Neuron (in vitro differentiated cells): Measurements from ENCODE around the gene PGPEP1.
"Not testable (repeated sequence)": the region's sequence is repeated elsewhere in the genome, so short reads cannot be mapped to it uniquely, and the experiment has no call there.

Experiments
- H2AFZ ChIP-seq: one replicate; pipeline ENCODE4 v1.6.1; 2013; ENCODE audit warnings: low read depth, mild to moderate bottlenecking, inconsistent platforms, low read length, moderate library complexity
- H3K27me3 ChIP-seq: one replicate; pipeline ENCODE4 v1.6.1; 2013; ENCODE audit warnings: low read length; ENCODE audit not compliant: insufficient read depth
- H3K36me3 ChIP-seq: one replicate; pipeline ENCODE4 v1.6.1; 2013; ENCODE audit warnings: low read length; ENCODE audit not compliant: insufficient read depth
- H3K4me1 ChIP-seq: one replicate; pipeline ENCODE4 v1.6.1; 2013; ENCODE audit warnings: low read length; ENCODE audit not compliant: insufficient read depth
- H3K4me3 ChIP-seq: 2 replicates; pipeline ENCODE4 v1.5.1; 2013; ENCODE audit warnings: mild to moderate bottlenecking, low read length, moderate library complexity
- H3K9me3 ChIP-seq: one replicate; pipeline ENCODE4 v1.6.1; 2013; ENCODE audit warnings: low read length

The PGPEP1 gene

DNA sequence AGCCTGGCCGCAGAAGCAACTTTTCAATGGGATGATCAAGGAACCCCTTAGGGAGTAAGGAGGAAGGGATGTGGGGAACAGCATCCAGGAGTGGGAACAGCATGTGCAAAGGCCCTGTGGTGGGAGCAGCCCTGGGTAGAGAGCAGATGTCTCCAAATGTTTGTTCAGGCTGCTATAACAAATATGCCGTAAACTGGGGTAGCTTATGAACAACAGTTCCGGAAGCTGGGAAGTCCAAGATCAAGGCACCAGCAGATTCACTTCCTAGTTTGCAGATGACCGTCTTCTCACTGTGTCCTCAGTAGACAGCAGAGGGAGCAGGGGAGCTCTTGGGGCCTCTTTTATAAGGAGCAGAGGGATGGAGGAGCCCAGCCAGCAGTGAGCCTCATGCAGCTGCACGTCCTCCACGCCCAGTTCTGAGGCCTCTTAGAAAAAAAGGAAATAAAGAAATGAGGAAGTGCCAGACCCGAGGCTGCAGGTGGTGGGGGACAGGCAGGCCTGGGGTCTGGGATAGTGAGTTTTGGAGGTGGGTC is 61.2 kb downstream of the PGPEP1 start:
- Histone ChIP-seq H3K36me3 (no peaks in the 10 kb centered on the region), H3K27me3 (peaks cover 3% of the 10 kb centered on the region), H3K9me3 (no peaks in the 10 kb centered on the region), H3K4me3 (no peak overlapping the region), H2AFZ (no peak overlapping the region), H3K4me1 (peaks cover 7% of the 10 kb centered on the region)

DNA sequence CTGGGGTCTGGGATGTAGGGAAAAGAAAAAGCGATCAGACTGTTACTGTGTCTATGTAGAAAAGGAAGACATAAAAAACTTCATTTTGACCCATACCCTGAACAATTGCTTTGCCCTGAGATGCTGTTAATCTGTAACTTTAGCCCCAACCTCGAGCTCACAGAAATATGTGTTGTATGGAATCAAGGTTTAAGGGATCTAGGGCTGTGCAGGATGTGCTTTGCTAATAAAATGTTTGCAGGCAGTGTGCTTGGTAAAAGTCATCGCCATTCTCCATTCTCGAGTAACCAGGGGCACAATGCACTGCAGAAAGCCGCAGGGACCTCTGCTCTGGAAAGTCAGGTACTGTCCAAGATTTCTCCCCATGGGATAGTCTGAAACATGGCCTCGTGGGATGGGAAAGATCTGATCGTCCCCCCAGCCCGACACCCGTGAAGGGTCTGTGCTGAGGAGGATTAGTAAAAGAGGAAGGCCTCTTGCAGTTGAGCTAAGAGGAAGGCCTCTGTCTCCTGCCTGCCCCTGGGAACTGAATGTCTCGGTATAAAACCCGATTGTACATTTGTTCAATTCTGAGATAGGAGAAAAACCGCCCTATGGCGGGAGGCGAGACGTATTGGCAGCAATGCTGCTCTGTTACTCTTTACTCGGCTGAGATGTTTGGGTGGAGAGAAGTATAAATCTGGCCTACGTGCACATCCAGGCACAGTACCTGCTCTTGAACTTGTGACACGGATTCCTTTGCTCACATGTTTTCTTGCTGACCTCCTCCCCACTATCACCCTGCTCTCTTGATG is 62.3 kb downstream of the PGPEP1 start:
- H3K4me3 ChIP-seq, H3K4me1 ChIP-seq, H3K27me3 ChIP-seq, H3K9me3 ChIP-seq, H2AFZ ChIP-seq, H3K36me3 ChIP-seq: not testable (repeated sequence)

DNA sequence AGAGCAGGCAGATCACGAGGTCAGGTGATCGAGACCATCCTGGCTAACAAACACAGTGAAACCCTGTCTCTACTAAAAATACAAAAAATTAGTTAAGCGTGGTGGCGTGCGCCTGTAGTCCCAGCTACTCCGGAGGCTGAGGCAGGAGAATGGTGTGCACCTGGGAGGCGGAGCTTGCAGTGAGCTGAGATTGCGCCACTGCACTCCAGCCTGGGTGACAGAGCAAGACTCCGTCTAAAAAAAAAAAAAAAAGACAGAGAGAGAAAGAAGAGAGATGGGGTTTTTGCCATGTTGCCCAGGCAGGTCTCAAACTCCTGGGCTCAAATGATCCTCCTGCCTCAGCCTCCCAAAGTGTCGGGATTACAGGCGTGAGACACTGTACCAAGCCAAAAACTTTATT is 65.4 kb downstream of the PGPEP1 start:
- H3K27me3 ChIP-seq, result not testable (repeated sequence)

DNA sequence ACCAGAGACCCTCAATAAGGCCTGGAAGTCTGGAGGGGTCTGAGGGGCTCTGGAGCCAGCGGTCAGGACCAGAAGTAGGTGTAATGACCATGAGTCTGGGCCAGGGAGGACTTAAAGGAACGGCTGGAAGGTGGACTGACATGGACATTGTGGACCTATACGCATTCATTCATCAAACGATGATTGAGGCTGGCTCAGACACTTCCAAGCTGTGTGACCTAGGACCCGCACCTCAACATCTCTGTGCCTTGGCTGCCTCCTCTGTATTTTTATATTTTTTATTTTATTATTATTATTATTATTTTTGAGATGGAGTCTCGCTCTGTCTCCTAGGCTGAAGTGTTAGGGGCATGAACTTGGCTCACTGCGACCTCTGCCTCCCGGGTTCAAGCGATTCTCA is 66.4 kb downstream of the PGPEP1 start:
- H3K27me3 ChIP-seq, result no peaks in the 10 kb centered on the region
- peaks cover 3% of the 10 kb centered on the region for H3K4me1 ChIP-seq
- no peaks in the 10 kb centered on the region for H3K36me3 ChIP-seq
- no peak overlapping the region for H2AFZ ChIP-seq
- H3K9me3 ChIP-seq, result no peaks in the 10 kb centered on the region
- H3K4me3 ChIP-seq, result no peak overlapping the region

More for the DNA sequence above, 65.4 kb downstream of the PGPEP1 start:
- not testable (repeated sequence) for H3K36me3 ChIP-seq, H2AFZ ChIP-seq, H3K4me1 ChIP-seq, H3K4me3 ChIP-seq, H3K9me3 ChIP-seq

DNA sequence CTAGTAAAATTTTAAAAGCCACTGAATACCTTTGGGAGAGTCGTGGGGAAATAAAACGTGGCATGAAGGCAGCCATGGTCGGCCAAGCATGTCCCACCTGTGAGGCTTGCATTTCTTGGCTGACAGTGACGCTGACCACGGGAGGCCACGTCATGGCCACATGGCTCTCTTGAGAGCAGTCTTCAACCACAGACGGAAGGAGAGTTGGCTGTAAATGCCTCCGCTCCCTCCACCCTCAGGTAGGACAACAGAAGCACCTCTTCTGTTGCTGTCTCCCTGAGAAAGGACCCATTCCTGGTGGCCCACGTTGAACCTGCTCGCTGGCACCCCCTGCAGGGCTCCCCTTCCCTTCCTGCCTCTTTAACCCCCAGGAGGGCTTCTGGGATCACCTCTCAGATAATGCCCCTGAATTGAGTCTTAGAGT is 67.7 kb downstream of the PGPEP1 start:
- peaks cover 3% of the 10 kb centered on the region for H3K4me1 ChIP-seq
- H3K27me3 ChIP-seq, result no peaks in the 10 kb centered on the region
- no peak overlapping the region for H3K4me3 ChIP-seq
- no peak overlapping the region for H2AFZ ChIP-seq
- no peaks in the 10 kb centered on the region for H3K36me3 ChIP-seq
- H3K9me3 ChIP-seq, result no peaks in the 10 kb centered on the region

DNA sequence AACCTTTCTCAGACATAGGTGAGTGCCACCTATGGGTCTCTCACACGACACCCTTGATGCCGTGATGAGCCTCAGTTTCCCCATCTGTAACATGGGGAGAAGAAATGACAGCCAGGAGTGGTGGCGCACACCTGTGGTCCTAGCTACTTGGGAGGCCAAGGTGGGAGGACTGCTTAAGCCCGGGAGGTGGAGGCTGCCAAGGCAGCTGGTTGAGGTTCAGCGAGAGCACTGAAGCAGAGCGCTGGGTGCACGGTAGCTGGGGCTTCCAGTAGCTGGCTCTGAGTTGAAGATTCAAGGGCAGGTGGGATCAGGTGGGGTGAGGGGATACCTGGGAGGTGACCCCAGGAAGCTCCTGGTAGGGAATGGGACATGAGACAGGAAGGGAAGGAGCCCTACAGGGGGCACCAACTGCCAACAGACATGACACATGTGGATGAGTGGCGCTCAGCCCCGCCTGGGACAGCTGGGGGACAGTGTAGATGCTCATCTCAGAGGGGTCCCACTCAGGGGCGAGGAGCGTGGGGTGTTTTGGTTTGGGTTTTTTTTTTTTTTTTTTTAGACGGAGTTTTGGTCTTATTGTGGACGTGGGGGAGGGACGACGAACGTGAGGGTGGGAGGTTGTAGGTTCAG is 72.3 kb downstream of the PGPEP1 start:
- Histone ChIP-seq H3K9me3 (no peaks in the 10 kb centered on the region), H3K36me3 (no peaks in the 10 kb centered on the region), H2AFZ (no peak overlapping the region), H3K4me3 (no peak overlapping the region), H3K4me1 (peaks cover 33% of the 10 kb centered on the region), H3K27me3 (no peaks in the 10 kb centered on the region)

DNA sequence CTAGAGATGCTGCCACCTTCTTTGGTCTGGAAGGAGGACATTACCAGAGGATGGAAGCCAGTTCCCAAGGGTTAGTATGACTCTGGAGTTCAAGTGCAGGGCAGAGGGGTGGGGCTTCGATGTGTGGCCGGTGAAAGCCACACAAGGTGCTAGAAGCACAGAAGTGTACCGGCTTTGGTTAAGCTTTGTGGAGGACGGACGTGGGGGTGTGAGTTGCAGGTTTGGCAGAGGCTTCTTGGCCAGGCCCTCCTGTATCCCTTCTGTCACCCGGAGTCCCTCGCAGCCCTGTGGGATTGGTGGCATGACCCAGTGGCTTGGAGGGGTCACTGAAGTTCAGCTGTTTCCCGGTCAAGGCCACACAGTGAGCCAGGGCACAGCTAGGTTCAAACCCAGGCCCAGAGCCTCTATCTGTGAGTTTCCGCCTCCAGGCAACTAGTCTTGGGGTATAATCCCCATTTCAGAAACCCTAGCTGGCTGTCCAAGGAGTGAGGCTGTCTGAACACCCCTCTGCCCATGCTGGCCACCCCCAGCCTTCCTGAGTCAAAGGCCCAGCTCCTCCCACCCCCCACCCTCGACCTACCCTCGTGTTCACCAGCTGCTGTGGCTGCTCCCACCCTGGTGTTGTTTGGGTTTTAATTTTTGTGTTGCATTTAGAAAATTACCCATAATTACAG is 74.2 kb downstream of the PGPEP1 start:
- Histone ChIP-seq H3K27me3 (no peaks in the 10 kb centered on the region), H3K9me3 (no peaks in the 10 kb centered on the region), H2AFZ (no peak overlapping the region), H3K4me3 (no peak overlapping the region), H3K4me1 (peaks cover 46% of the 10 kb centered on the region), H3K36me3 (no peaks in the 10 kb centered on the region)

DNA sequence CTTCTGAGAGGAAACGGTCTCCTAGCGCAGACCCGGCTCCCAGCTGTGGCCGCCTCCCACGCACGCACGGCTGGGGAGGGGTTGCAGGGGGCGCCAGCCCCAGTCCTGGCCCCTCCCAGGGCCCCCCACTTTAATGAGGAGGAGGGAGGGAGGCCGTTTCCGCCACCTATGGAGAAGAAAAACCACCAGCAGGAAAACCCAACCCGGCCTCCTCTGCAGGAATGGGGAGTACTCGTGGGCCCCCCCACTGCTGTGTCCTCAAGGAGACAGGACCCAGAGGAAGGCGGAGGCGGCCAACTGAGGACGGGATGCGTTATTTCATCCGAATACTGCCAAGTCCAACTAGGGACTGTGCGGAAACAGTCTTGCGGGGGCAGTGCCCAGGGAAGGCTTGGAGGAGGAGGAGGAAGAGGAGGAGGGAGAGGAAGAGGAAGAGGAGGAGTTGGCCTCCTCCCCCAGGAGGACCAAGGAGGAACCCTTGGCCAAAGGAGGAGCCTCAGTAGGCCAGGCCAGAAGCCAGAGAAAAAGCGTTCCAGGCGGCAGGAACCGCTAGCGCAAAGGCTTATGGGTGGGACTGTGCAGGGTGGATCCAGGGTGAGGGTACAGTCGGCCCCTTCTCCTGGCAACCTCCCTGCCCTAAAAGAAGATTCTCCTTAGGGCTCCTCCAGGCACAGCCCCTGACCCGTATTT is 74.9 kb downstream of the PGPEP1 start:
- Histone ChIP-seq H3K27me3 (no peaks in the 10 kb centered on the region), H3K9me3 (no peaks in the 10 kb centered on the region), H3K4me3 (no peak overlapping the region), H3K4me1 (peaks cover 47% of the 10 kb centered on the region), H3K36me3 (no peaks in the 10 kb centered on the region), H2AFZ (no peak overlapping the region)

DNA sequence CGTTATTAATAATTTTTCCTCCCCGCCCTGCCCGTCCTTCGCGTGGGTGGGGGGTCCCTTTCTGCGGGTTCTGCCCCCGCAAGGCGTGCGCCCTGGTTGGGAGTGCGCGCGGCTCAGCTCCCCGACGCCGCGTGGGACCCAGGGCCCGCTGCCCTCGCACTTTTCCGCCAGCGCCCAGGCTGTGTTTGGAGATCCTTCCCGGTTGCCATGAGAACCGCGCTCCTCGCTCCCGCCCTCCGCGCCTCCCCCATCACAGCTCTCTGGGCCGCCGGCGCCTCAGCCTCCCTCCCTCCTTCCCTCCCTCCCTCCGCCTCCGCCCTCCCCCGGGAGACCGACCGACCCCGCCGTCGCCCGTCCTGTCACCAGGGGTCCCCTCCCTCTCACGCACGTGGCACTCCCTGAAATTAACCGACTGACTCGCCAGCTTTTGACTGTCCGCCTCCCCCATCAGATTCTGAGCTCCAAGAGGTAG is 76.4 kb downstream of the PGPEP1 start:
- H2AFZ ChIP-seq, result peak overlapping the region; percentile 66
- H3K4me1 ChIP-seq, result peaks cover 52% of the 10 kb centered on the region
- H3K9me3 ChIP-seq, result no peaks in the 10 kb centered on the region
- H3K36me3 ChIP-seq, result no peaks in the 10 kb centered on the region
- H3K4me3 ChIP-seq, result peak overlapping the region; percentile 40
- H3K27me3 ChIP-seq, result no peaks in the 10 kb centered on the region

DNA sequence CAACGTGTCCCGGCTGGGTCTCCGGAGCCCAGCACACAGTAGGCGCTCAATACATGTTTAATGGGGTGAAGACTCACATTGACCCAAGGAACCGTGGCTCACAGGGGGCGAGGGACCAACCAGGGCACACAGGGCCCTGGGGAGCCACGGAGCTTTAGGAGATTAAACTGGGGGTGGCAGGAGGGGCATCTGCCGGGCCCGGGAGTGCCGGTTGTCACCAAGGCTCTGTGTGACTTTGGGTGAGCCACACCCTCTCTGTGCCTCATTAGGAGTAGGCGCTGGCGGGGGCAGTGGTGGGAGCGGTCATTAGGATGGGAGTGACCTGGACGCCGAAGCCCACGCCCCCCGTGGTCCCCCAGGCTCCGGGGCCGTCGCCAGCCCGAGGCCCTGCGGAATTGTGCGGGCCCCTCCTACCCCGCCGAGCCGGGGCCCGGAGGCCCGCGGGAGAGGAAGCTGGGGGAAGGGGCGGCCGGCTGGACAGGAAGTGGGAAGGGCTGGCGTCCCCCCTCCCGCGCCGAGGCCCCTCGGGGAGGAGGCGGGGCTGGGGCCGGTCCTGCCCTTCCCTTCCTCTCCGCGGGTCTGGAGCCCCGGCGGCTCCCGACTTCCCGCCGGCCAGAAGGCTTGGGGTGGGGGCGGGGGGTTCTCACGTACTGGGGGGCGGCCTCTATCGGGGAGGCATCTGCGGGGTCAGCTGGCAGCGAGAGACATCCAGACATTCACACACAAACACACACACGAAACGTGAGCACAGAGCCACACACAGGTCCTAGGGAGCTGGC is 77.0 kb downstream of the PGPEP1 start:
- H3K9me3 ChIP-seq, result no peaks in the 10 kb centered on the region
- no peaks in the 10 kb centered on the region for H3K36me3 ChIP-seq
- no peaks in the 10 kb centered on the region for H3K27me3 ChIP-seq
- H3K4me1 ChIP-seq, result peaks cover 52% of the 10 kb centered on the region
- H3K4me3 ChIP-seq, result peak overlapping the region; percentile 40
- H2AFZ ChIP-seq, result peak overlapping the region; percentile 8

DNA sequence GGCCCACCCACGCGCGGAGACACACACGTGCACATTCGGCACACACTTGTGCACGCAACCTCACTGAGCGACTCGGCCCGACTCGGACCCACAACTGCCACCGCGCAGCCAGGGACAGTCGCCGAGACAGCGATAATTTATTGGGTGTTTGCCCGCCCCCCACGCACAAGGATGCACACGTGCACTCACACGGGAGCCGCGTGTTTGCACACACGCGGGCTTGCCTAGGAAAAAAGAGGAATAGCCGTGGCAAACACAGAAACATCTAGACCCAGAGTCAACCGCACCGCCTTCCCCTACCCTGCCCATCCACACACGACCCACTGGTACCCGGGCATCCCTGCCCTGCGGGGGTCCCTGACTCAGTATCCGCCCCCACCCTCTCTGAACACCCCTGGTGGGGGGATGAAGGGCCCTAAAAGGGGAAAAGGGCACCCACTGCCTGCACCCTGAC is 77.7 kb downstream of the PGPEP1 start:
- Histone ChIP-seq H3K4me3 (peak overlapping the region; percentile 22), H3K36me3 (no peaks in the 10 kb centered on the region), H3K9me3 (no peaks in the 10 kb centered on the region), H3K4me1 (peaks cover 52% of the 10 kb centered on the region), H2AFZ (no peak overlapping the region), H3K27me3 (no peaks in the 10 kb centered on the region)

DNA sequence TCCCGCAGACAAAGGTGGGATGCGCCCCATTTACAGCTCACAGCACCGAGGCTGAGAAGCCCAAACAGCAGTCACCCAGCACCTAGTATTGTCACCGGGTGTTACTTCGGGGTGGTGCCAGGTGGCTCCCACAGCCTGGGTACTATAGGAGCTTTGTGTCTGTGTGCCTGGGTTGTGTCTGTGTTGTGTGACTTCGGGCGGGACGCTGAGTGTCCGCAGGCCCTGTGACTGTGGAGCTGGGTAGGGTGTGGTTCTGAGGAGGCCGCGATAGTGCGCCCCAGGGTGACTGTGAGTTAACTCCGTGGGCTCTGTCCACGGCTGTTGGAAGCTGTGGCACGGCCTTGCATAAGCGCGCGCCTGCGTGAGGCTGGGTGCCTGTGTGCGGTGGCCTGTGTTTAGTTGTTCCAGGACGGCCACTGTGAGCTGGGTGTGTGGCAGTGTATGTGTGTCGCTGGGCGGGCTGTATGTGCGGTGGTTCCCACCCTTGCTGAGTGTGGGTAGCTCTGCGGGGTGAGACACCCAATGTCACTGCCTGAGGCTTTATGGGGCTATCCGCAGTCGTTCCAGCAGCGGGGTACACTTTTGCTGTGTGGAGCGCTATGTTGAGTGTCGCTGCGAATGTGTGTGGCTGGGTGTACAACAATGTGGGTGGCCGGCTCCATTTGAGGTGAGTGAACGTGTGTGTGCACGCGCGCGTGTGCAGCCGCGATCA is 78.2 kb downstream of the PGPEP1 start:
- Histone ChIP-seq H3K4me3 (peak overlapping the region; percentile 55), H3K4me1 (peaks cover 56% of the 10 kb centered on the region)

More for the DNA sequence above, 78.2 kb downstream of the PGPEP1 start:
- Histone ChIP-seq H3K9me3 (no peaks in the 10 kb centered on the region), H3K36me3 (no peaks in the 10 kb centered on the region), H3K27me3 (no peaks in the 10 kb centered on the region), H2AFZ (no peak overlapping the region)
